ENCODE results near the gene HBS1L.

- no peak for TF ChIP-seq POLR2A (IDR thresholded peaks at IDR 0.05; ENCODE audit: low read length)
- no peak for TF ChIP-seq GATA1 (IDR thresholded peaks at IDR 0.05; ENCODE audit: low read depth, low read length)
These were observed 111.0 kb downstream of the HBS1L start for GRCh38 chr6:134943522-134944111.
